ENCODE data around the gene ATP11A. TPM values are rescaled to one million over a fixed set of nuclear protein-coding genes. Genes with fewer than 3 reads are reported as not detected.
A peak's percentile ranks its signal among the peaks of the same experiment; 100 is the strongest.

ATP11A gene
- 3.0 and 3.2 TPM in 2 replicates for total RNA-seq (2014; rRNA removed; shearing (Covaris generic))

DNA sequence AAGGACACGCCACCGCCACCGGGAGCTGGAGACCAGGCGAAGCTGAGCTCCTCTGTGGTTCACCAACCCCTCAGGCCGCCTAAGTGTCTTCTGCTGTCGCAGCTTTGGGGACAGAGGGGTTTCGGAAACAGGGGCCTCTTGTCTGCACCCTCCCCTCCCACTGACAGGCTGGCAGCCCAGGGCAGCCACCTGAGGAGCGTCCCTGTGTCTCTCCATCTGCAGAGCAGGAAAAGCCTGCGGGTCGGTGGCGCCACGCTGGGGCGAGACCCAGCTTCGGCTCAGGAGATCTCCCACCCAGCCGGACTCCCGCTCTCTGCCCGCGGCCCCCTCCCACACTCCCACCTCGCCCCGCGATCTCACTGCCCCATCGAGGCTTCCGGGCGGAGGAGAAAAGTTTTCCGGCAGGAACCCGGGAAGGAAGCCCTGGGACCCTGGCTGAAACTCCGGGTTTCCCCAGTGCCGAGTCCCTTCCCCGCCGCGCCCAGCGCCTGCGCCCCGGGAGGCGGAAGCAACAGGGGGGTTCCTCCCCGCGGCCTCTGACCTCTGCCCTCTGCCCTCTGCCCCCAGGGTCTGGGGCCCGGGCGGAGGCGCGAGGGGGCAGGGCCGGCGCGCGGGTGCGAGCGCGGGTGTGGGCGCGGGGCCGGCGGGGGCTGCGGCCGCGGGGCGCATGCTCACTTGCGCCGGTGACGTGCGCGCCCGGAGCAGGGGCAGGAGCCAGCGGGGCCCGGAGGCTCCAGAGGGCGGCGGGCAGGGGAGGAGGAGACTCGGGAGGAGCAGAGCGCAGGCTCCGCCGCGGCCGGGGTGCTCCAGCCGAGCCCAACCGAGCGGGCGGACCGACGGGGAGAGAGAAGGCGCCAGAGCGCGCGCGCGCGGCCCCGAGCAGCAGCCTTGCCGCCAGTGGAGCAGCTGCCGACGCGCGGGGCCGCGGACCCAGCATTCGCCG lies at the start of gene ATP11A:
Gene ATP11A (plus strand): TSS at position 736 of the 943 bp plus-strand sequence. CDS start 379 bp downstream, outside the sequence.
- peak; percentile 61 for DNase-seq (ENCODE audit: low spot score)

- DNase-seq (ENCODE audit: low spot score), result no peak
Measured at GRCh38 chr13:112641456-112642089, 48.3 kb upstream of the ATP11A start.

GRCh38 chr13:112642090-112642460 lies 47.8 kb upstream of the ATP11A start:
- no peak for DNase-seq (ENCODE audit: low spot score)

GRCh38 chr13:112643759-112644459 lies 45.9 kb upstream of the ATP11A start:
- DNase-seq (ENCODE audit: low spot score), result no peak

- no peak for DNase-seq (ENCODE audit: low spot score)
Measured at GRCh38 chr13:112645327-112645914, 44.4 kb upstream of the ATP11A start.

- DNase-seq (ENCODE audit: low spot score), result no peak
Measured at GRCh38 chr13:112647256-112647655, 42.6 kb upstream of the ATP11A start.

DNA sequence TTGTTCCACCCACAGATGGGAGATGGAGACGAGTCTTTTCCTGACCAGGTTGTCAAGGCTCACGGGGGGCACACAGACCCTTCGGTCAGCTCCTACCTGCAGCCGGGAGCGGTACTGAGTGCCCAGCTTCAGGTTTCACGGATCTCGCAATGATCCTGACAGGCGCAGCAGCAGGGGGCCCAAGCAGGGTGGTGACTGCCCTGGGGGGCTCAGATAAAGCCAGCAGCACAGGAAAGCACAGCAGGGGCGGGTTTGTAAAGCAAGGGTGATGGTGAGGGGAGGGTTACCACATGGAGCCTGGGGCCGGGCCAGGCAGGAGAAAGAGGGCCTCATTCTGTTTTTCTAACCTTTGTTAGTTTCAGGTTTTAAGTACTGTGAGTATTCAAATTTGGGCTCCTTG lies 41.7 kb upstream of the ATP11A start:
- no peak for DNase-seq (ENCODE audit: low spot score)

DNA sequence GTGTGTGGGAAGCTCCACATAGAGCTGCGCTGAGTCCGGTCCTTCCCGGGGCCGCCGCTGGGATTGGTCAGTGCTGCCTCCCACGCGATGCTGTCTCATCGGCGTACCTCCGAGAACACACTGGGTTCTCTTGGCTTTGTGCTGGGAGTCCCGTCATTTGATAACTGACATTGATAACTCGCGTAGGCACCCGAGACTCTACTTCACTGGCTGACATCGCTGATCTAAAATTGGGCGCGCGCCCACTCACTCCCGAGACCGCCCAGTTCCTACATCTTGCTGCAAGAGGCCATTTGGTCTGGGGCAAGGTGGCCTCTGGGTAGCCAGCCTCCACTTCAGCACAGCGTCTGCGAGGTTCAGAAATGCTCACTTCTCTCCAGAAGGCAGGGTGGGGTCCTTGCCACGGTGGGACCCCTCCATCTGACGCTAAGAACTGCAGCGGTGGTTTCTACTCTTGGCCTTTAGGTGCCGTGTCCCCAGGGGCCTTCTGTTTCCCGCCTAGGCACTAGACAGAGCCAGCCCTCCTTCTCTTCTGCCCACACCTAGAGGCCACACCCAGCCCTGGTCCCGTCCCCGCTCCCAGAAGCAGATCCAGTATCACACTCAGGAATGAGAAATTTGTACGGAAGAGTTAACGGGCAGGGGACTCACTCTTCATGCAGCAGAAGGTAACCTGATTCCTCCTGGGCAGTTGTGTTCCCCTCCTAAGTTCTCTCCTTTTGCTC lies 40.7 kb upstream of the ATP11A start:
- DNase-seq (ENCODE audit: low spot score), result no peak

DNA sequence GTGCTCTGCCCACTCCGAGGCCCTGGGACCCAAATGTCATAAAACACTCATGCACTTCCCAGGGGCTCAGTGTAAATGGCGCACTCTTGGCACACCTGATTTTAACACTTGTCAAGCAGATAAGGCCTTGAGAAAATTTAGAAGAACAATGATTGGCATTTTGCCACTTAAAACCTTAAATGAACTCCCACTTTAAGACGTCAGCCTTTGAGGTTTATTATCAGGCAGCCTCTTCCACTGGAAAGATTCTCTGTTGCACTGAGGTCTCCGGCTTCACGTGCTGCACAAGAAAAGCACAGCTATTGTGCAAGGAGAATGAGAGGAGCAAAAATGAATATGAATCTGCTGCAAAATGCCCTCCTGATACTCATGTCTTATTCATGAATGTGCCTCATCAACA lies 38.5 kb upstream of the ATP11A start:
- no peak for DNase-seq (ENCODE audit: low spot score)

DNA sequence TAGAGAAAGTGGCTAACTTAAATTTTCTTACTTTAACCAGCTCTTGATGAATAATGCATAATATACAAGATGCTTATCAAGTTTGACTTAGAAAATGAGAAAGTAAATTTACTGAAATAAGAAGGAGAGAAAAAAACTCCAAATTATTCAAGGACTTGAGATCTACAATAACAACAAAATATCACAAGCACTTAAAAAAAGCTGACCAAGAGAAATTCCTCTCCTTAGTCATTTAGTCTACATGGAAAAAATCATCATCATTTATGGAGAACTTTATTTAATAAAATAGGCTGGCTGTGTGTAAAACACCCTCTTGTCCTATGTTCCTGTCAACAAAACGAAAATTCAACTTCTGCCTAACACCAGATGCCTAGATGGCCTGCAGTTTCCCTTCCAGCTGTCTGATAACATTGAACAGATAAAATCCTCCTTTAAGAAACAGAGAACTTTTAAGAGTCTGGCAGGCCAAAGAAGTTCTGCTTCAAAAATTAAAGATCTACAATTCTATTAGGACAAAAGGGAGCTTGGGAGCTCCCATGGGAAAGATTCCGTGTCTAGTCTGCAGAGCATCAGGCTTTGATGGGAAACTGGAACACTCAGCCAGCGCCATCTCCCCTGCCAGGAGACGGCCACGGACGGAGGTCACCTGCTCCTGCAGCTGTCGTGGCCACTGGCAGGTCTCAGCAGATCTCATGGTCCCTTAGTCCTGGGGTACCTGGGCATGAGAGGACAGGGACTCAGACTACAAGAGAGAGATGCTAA lies 37.9 kb upstream of the ATP11A start:
- no peak for DNase-seq (ENCODE audit: low spot score)

- no peak for DNase-seq (ENCODE audit: low spot score)
Measured at GRCh38 chr13:112652512-112653070, 37.2 kb upstream of the ATP11A start.

DNA sequence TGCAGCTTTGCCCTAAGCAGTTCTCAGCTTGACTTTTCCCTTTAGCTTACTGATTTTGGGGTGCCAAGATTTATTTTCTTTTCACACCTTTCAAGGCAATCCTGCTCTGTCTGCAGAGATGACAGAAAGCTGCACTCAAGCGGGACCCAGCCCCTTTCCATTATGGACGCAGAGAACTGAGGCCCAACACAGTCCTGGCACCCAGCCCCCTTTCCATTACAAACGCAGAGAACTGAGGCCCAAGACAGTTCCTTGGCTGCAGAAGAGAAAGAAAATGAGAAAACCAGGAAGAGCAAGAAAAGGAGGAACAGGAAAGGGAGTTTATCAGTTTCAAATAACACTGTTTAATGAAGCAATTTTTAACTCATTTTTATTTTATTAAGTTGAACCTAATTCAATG lies 36.8 kb upstream of the ATP11A start:
- DNase-seq (ENCODE audit: low spot score), result no peak

DNA sequence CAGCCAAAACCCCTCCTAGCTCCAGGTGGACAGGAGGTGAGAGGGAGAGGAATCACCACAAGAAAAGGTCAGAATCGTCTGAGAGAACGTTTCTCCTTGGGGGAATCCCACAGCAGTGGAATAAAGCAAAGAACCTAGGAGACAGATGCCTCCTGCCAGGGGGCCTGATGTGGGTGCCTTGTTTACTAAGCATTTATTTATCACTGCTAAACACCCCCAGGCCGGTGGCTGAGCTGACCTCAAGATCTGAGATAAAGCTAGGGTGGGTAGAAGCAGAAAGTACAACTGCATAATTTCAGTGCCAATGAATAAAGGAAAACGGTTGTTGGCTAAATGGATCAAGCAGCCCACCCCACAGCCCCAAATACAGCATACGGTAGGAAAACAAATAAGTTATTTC lies 33.9 kb upstream of the ATP11A start:
- DNase-seq (ENCODE audit: low spot score), result no peak

GRCh38 chr13:112657850-112658445 lies 31.9 kb upstream of the ATP11A start:
- DNase-seq (ENCODE audit: low spot score), result peak; percentile 76

GRCh38 chr13:112658808-112659207 lies 31.0 kb upstream of the ATP11A start:
- DNase-seq (ENCODE audit: low spot score), result no peak

DNA sequence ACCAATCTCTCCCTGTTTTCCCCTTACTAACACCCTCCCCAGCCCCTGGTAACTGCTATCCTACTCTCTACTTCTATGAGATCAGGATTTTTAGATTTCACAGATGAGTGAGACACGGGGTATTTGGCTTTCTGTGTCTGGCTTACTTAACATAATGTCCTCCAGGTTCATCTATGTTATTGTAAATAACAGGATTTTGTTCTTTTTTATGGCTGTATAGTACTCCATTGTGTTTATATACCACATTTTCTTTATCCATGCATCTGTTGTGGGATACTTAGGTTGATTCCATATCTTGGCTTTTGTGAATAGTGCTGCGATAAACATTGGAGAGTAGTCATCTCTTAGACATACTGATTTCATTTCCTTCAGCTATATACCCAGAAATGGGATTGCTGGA lies 28.5 kb upstream of the ATP11A start:
- DNase-seq (ENCODE audit: low spot score), result no peak

DNA sequence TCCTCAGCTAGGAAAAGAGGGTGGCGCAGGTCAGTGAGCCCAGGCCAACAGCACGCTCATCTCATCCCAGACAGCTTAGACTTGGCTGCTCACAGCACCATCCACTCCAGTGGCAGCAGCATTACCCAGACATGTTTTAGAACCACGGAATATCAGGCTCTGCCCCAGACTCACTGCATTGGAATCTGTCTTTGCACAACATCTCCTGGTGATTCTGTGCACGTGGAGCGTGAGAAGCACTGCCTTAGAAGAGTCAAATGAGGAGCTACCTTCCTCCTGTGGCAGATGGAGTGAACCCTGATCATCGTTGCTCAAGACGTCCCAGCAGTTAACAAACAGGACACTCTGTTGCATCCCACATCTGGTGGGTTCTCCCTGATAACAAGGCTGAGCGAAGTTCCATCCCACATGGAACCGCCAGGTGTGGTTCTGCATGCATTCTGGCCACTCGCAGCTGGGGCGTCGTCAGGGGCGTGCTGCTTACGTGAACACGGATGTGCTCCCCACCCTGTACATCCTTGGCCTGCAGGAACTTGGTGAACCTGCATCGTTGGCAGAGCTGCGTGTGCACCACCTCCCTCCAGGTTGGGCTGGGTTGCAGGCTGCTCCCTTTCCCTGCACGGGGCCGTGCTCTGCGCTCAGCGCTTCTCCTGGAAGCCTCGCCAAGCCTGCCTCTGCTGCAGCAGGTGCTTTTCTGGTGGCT lies 25.2 kb upstream of the ATP11A start:
- no peak for DNase-seq (ENCODE audit: low spot score)

DNA sequence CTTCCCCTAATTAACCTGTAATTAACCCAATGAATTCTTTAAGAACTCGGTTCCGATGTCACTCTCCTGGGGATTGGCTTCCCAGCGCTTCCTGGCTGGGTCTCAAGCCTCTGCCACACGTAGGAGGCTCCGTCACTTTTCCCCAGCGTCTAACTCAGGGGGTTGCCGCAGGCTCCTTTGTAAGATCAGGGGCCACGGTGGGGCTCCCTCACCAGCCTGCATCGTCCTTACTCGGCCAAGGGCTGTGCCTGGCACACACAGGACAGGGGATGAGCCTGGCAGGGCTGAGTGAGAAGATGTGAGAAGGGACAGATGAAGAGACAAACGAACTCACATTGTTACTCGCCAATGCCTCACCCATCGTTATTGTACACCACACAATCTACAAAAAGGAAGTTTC lies 20.9 kb upstream of the ATP11A start:
- DNase-seq (ENCODE audit: low spot score), result no peak

GRCh38 chr13:112669881-112670499 lies 19.8 kb upstream of the ATP11A start:
- no peak for DNase-seq (ENCODE audit: low spot score)

Data from H4 (cell line).